HEK293 (cell line): ENCODE measurements around the gene RDX.

ENCODE experiments used
- CTCF ChIA-PET: fragments of 350-600 bp; formaldehyde crosslinking; extraction: SDS; loops from one replicate; lab custom pipeline; 2021; ENCODE audit warnings: antibody characterized with exemption; lab: Yijun Ruan, JAX
- POLR2A ChIA-PET: fragments of 300-600 bp; formaldehyde crosslinking; extraction: SDS; loops from one replicate; lab custom pipeline; 2020; ENCODE audit warnings: antibody characterized with exemption, inconsistent platforms; lab: Yijun Ruan, JAX
- H3K27ac ChIP-seq: fragments of 200-500 bp; sonication (Bioruptor generic); 2 replicates; pipeline ENCODE4 v1.5.1; 2014; ENCODE audit warnings: low read depth, low read length, control low read depth, inconsistent platforms; ENCODE audit errors: extremely low read depth
- H3K36me3 ChIP-seq, 2 experiments: fragments of 200-500 bp in 1 of 2; sonication (Bioruptor generic) in 1 of 2; 1 replicate in 1 of 2; 2 replicates in 1 of 2; pipeline ENCODE4 v1.5.1; 2014 to 2017; ENCODE audit warnings: inconsistent platforms in 2 of 2, low read length in 2 of 2; ENCODE audit not compliant: control insufficient read depth in 2 of 2, insufficient read depth in 1 of 2
- H3K4me1 ChIP-seq: fragments of 200-500 bp; sonication (Bioruptor generic); 2 replicates; pipeline ENCODE4 v1.5.1; 2014; ENCODE audit warnings: mild to moderate bottlenecking, low read length, inconsistent platforms; ENCODE audit not compliant: control insufficient read depth, insufficient read depth
- H3K4me3 ChIP-seq: 2 replicates; pipeline ENCODE4 v1.5.1; 2011; ENCODE audit warnings: low read depth, mild to moderate bottlenecking, control low read depth, low read length, moderate library complexity
- H3K9me3 ChIP-seq: fragments of 200-500 bp; sonication (Bioruptor generic); 2 replicates; pipeline ENCODE4 v1.5.1; 2014; ENCODE audit warnings: low read depth, low read length, inconsistent platforms; ENCODE audit not compliant: control insufficient read depth, insufficient read depth
- ATF2 ChIP-seq: fragments of 450-650 bp; formaldehyde crosslinking; IDR thresholded peaks from 2 replicates; pipeline ENCODE4 v1.5.1; 2016; ENCODE audit warnings: missing biosample characterization, missing genetic modification characterization, low read depth
- KLF16 ChIP-seq: fragments of 450-650 bp; formaldehyde crosslinking; IDR thresholded peaks from 2 replicates; pipeline ENCODE4 v1.5.1; 2017; ENCODE audit warnings: missing biosample characterization, missing genetic modification characterization
- MZF1 ChIP-seq: fragments of 450-650 bp; formaldehyde crosslinking; IDR thresholded peaks from 2 replicates; pipeline ENCODE4 v1.5.1; 2017; ENCODE audit warnings: missing biosample characterization, missing genetic modification characterization, borderline replicate concordance
- PATZ1 ChIP-seq: fragments of 450-650 bp; formaldehyde crosslinking; IDR thresholded peaks from 2 replicates; pipeline ENCODE4 v1.5.1; 2016; ENCODE audit warnings: missing biosample characterization, missing genetic modification characterization
- PRDM10 ChIP-seq: fragments of 450-650 bp; formaldehyde crosslinking; IDR thresholded peaks from 2 replicates; pipeline ENCODE4 v1.5.1; 2016; ENCODE audit warnings: missing biosample characterization, missing genetic modification characterization
- PRDM2 ChIP-seq: fragments of 450-650 bp; formaldehyde crosslinking; IDR thresholded peaks from 2 replicates; pipeline ENCODE4 v1.5.1; 2016; ENCODE audit warnings: missing biosample characterization, missing genetic modification characterization, borderline replicate concordance
- ZBTB21 ChIP-seq: fragments of 450-650 bp; formaldehyde crosslinking; IDR thresholded peaks from 2 replicates; pipeline ENCODE4 v1.5.1; 2017; ENCODE audit warnings: missing biosample characterization, missing genetic modification characterization
- ZNF132 ChIP-seq: fragments of 450-650 bp; formaldehyde crosslinking; IDR thresholded peaks from 2 replicates; pipeline ENCODE4 v1.5.1; 2017; ENCODE audit warnings: missing biosample characterization, missing genetic modification characterization, borderline replicate concordance
- ZNF324 ChIP-seq: fragments of 450-650 bp; formaldehyde crosslinking; IDR thresholded peaks from 2 replicates; pipeline ENCODE4 v1.5.1; 2016; ENCODE audit warnings: missing biosample characterization, missing genetic modification characterization
- ZNF391 ChIP-seq: fragments of 450-650 bp; formaldehyde crosslinking; IDR thresholded peaks from 2 replicates; pipeline ENCODE4 v1.5.1; 2016; ENCODE audit warnings: low read depth, missing biosample characterization, missing genetic modification characterization, borderline replicate concordance
- ZNF629 ChIP-seq: fragments of 450-650 bp; formaldehyde crosslinking; IDR thresholded peaks from 2 replicates; pipeline ENCODE4 v1.5.1; 2017; ENCODE audit warnings: missing biosample characterization, missing genetic modification characterization
- ZNF76 ChIP-seq: fragments of 450-650 bp; formaldehyde crosslinking; IDR thresholded peaks from 2 replicates; pipeline ENCODE4; 2016; ENCODE audit warnings: low read depth, missing biosample characterization, missing genetic modification characterization, borderline replicate concordance
- ZSCAN30 ChIP-seq: fragments of 450-650 bp; IDR thresholded peaks from 2 replicates; pipeline ENCODE4 v1.5.1; 2018; ENCODE audit warnings: missing biosample characterization, mild to moderate bottlenecking, missing genetic modification characterization, moderate library complexity

RDX gene

GRCh38 chr11:110336054-110336453 is 39.6 kb upstream of the RDX start:
- TF ChIP-seq KLF16 (no peak), ATF2 (peak; percentile 64)
- no peak overlapping the region for H3K27ac ChIP-seq
- ChIA-PET POLR2A (no interaction called here), CTCF (interaction anchor here (0.6 to 0.7 kb wide), 3 partner anchors 13 to 47 kb away, joined by 3 to 5 read pairs (median 3); no protein-coding TSS in a partner anchor)
- no peaks in the 10 kb centered on the region for H3K4me1 ChIP-seq
- H3K9me3 ChIP-seq: no peaks in the 10 kb centered on the region
- no peak overlapping the region for H3K4me3 ChIP-seq
- H3K36me3 ChIP-seq: no peaks in the 10 kb centered on the region

GRCh38 chr11:110335358-110335757 is 38.9 kb upstream of the RDX start:
- CTCF ChIA-PET: no interaction called here
- Histone ChIP-seq H3K4me1 (no peaks in the 10 kb centered on the region), H3K27ac (no peak overlapping the region), H3K36me3 (no peaks in the 10 kb centered on the region), H3K9me3 (no peaks in the 10 kb centered on the region), H3K4me3 (no peak overlapping the region)
- no peak for TF ChIP-seq ZNF76 (tag by site-specific recombination)
- 0 out of 2 replicates have a peak, but pooled peaks have one; percentile 18 for TF ChIP-seq PRDM10 (tag by site-specific recombination)
- POLR2A ChIA-PET: no interaction called here

GRCh38 chr11:110331626-110332025 is 35.2 kb upstream of the RDX start:
- ChIA-PET POLR2A (no interaction called here), CTCF (interaction anchor here (0.6 kb wide), 1 partner anchor 9 kb away, joined by 3 read pairs; no protein-coding TSS in a partner anchor)
- Histone ChIP-seq H3K27ac (no peak overlapping the region), H3K9me3 (no peaks in the 10 kb centered on the region), H3K36me3 (no peaks in the 10 kb centered on the region), H3K4me1 (no peaks in the 10 kb centered on the region), H3K4me3 (no peak overlapping the region)
- no peak for TF ChIP-seq ZNF391 (tag by site-specific recombination)
- TF ChIP-seq ZSCAN30 (tag by site-specific recombination): no peak
- no peak for TF ChIP-seq MZF1 (tag by site-specific recombination)
- no peak for TF ChIP-seq ZNF324 (tag by site-specific recombination)
- no peak for TF ChIP-seq ZBTB21 (tag by site-specific recombination)
- TF ChIP-seq PRDM10 (tag by site-specific recombination): no peak
- no peak for TF ChIP-seq ZNF629 (tag by site-specific recombination)
- TF ChIP-seq ZNF132 (tag by site-specific recombination): no peak
- TF ChIP-seq PATZ1 (tag by site-specific recombination): no peak
- no peak for TF ChIP-seq PRDM2 (tag by site-specific recombination)
